WERI-Rb-1 (cell line): ENCODE measurements around the gene RYR2.

Experiments used
- DNase-seq: peaks from one replicate; pipeline ENCODE4 v3.0.0-alpha.2; 2020
- H3K27ac ChIP-seq: fragments of 250-450 bp; sonication (Bioruptor Pico); 2 replicates; pipeline ENCODE4 v1.5.1; 2020; ENCODE audit warnings: mild to moderate bottlenecking, moderate library complexity
- H3K27me3 ChIP-seq: fragments of 250-450 bp; sonication (Bioruptor Pico); 2 replicates; pipeline ENCODE4 v1.5.1; 2021; ENCODE audit warnings: mild to moderate bottlenecking, low read depth, moderate library complexity; ENCODE audit not compliant: insufficient read depth, severe bottlenecking
- H3K36me3 ChIP-seq: fragments of 250-450 bp; sonication (Bioruptor Pico); 2 replicates; pipeline ENCODE4 v1.5.1; 2020; ENCODE audit warnings: mild to moderate bottlenecking, moderate library complexity
- H3K4me3 ChIP-seq: 2 replicates; pipeline ENCODE4 v1.5.1; 2011; ENCODE audit warnings: low read depth, mild to moderate bottlenecking, control low read depth, low read length
- H3K9me3 ChIP-seq: fragments of 250-450 bp; sonication (Bioruptor Pico); 2 replicates; pipeline ENCODE4 v1.5.1; 2021; ENCODE audit warnings: mild to moderate bottlenecking, moderate library complexity; ENCODE audit not compliant: severe bottlenecking
- CTCF ChIP-seq: IDR thresholded peaks from 2 replicates; pipeline ENCODE4 v1.5.1; 2011; ENCODE audit warnings: low read depth, mild to moderate bottlenecking, control low read depth, inconsistent platforms, low read length

The RYR2 gene

GRCh38 chr1:237640011-237640671, 598.2 kb downstream of the RYR2 start:
- H3K9me3 ChIP-seq = no peaks in the 10 kb centered on the region
- H3K27me3 ChIP-seq = no peaks in the 10 kb centered on the region
- H3K36me3 ChIP-seq = no peaks in the 10 kb centered on the region
- no peak overlapping the region for H3K27ac ChIP-seq
- TF ChIP-seq CTCF = no peak
- no peak overlapping the region for H3K4me3 ChIP-seq
- DNase-seq = no peak

GRCh38 chr1:237640966-237641365, 599.0 kb downstream of the RYR2 start:
- Histone ChIP-seq H3K9me3 (no peaks in the 10 kb centered on the region), H3K27ac (no peak overlapping the region), H3K36me3 (no peaks in the 10 kb centered on the region), H3K4me3 (no peak overlapping the region), H3K27me3 (no peaks in the 10 kb centered on the region)
- no peak for TF ChIP-seq CTCF
- no peak for DNase-seq

GRCh38 chr1:237650809-237651208, 608.8 kb downstream of the RYR2 start:
- Histone ChIP-seq H3K27ac (no peak overlapping the region), H3K27me3 (no peaks in the 10 kb centered on the region), H3K36me3 (no peaks in the 10 kb centered on the region), H3K9me3 (no peaks in the 10 kb centered on the region), H3K4me3 (no peak overlapping the region)
- TF ChIP-seq CTCF = no peak
- no peak for DNase-seq

- no peak overlapping the region for H3K27ac ChIP-seq
- DNase-seq = no peak
- no peak for TF ChIP-seq CTCF
- H3K4me3 ChIP-seq = no peak overlapping the region
- H3K9me3 ChIP-seq = no peaks in the 10 kb centered on the region
- H3K27me3 ChIP-seq = no peaks in the 10 kb centered on the region
- no peaks in the 10 kb centered on the region for H3K36me3 ChIP-seq
Measured at GRCh38 chr1:237655778-237656177, 613.8 kb downstream of the RYR2 start.

GRCh38 chr1:237664348-237664747, 622.4 kb downstream of the RYR2 start:
- TF ChIP-seq CTCF = no peak
- H3K36me3 ChIP-seq = no peaks in the 10 kb centered on the region
- no peak overlapping the region for H3K4me3 ChIP-seq
- no peak for DNase-seq
- no peaks in the 10 kb centered on the region for H3K27me3 ChIP-seq
- H3K27ac ChIP-seq = no peak overlapping the region
- H3K9me3 ChIP-seq = no peaks in the 10 kb centered on the region

- H3K9me3 ChIP-seq = no peaks in the 10 kb centered on the region
- no peak for TF ChIP-seq CTCF
- no peak overlapping the region for H3K4me3 ChIP-seq
- DNase-seq = no peak
- no peak overlapping the region for H3K27ac ChIP-seq
- H3K27me3 ChIP-seq = no peaks in the 10 kb centered on the region
- no peaks in the 10 kb centered on the region for H3K36me3 ChIP-seq
Measured at GRCh38 chr1:237670302-237670701, 628.3 kb downstream of the RYR2 start.
